ENCODE data around the gene UPF2. TPM values are rescaled to one million over a fixed set of nuclear protein-coding genes. Genes with fewer than 3 reads are reported as not detected.
"Not testable (repeated sequence)": the region's sequence is repeated elsewhere in the genome, so short reads cannot be mapped to it uniquely, and the experiment has no call there.

Gene UPF2
- total RNA-seq, 1 experiment from 2014 or later: 30.6 TPM

DNA sequence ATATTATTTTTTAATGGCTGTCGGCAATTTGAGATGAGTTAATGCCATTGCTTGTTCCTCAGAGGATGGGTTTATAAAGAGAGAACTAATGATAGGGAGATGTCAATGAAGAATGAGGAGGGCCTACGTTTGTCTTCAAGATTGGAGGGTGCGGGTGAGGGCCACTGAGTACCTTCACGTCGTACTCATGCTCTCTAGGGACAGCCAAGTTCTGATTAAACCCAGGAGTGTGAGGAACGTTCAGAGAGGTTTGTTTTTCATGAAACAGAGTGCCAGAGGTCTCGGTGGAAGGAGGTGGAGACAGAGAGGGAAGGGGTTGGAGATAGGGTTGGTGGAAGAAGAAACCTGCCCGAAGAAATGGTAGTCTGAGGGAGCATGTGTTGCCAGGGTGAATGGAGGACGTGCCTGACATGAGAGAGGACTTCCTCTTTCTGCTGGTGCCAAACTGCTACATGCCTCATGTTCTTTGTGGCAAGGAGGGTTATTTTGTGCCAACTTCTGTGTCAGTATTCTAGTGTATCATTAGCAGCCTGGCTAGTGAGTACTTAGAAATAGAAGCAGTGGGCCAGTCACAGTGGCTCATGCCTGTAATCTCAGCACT is 35.1 kb upstream of the UPF2 start:
- Histone ChIP-seq H3K4me1 (ENCODE audit: insufficient read depth, low read length, poor library complexity, severe bottlenecking) (no peaks in the 10 kb centered on the region), H3K27ac (ENCODE audit: low read depth, low read length, poor library complexity, severe bottlenecking) (no peak overlapping the region), H3K36me3 (ENCODE audit: insufficient read depth, low read length, poor library complexity, severe bottlenecking) (peaks cover 8% of the 10 kb centered on the region), H3K4me3 (ENCODE audit: low read depth, low read length, poor library complexity, severe bottlenecking) (no peak overlapping the region), H3K27me3 (replicated peaks; ENCODE audit: insufficient read depth, low read depth, low read length, poor library complexity) (no peaks in the 10 kb centered on the region), H3K9me3 (ENCODE audit: low read depth, low read length, poor library complexity, severe bottlenecking) (no peaks in the 10 kb centered on the region)
- DNase-seq (ENCODE audit: low spot score): no peak
- TF ChIP-seq EZH2 (IDR thresholded peaks at IDR 0.05; ENCODE audit: borderline replicate concordance, low read depth, low read length, poor library complexity, severe bottlenecking) (no peak), CTCF (conservative IDR thresholded peaks at IDR 0.05; ENCODE audit: low read depth, low read length) (no peak)
- no TSS peak for BruUV-seq (replicated peaks)
- ChIA-PET POLR2A (ENCODE audit: low non-redundant PET) (interaction anchor here (0.6 kb wide), 1 partner anchor 19 kb away, joined by 6 read pairs; no protein-coding TSS in a partner anchor), CTCF (no interaction called here)
- intact Hi-C loops (cut with micrococcal nuclease; ENCODE audit: unreplicated experiment): no loop called here

- ChIA-PET POLR2A (ENCODE audit: low non-redundant PET) (no interaction called here), CTCF (no interaction called here)
- TF ChIP-seq CTCF (conservative IDR thresholded peaks at IDR 0.05; ENCODE audit: low read depth, low read length): no peak
- TF ChIP-seq EZH2 (IDR thresholded peaks at IDR 0.05; ENCODE audit: borderline replicate concordance, low read depth, low read length, poor library complexity, severe bottlenecking): no peak
- Histone ChIP-seq H3K27ac (ENCODE audit: low read depth, low read length, poor library complexity, severe bottlenecking) (no peak overlapping the region), H3K4me1 (ENCODE audit: insufficient read depth, low read length, poor library complexity, severe bottlenecking) (no peaks in the 10 kb centered on the region), H3K36me3 (ENCODE audit: insufficient read depth, low read length, poor library complexity, severe bottlenecking) (peaks cover 5% of the 10 kb centered on the region), H3K4me3 (ENCODE audit: low read depth, low read length, poor library complexity, severe bottlenecking) (no peak overlapping the region), H3K27me3 (replicated peaks; ENCODE audit: insufficient read depth, low read depth, low read length, poor library complexity) (no peaks in the 10 kb centered on the region), H3K9me3 (ENCODE audit: low read depth, low read length, poor library complexity, severe bottlenecking) (no peaks in the 10 kb centered on the region)
- no TSS peak for BruUV-seq (replicated peaks)
- no peak for DNase-seq (ENCODE audit: low spot score)
- intact Hi-C loops (cut with micrococcal nuclease; ENCODE audit: unreplicated experiment): no loop called here
Observed at GRCh38 chr10:12073526-12073925, 30.9 kb upstream of the UPF2 start.

DNA sequence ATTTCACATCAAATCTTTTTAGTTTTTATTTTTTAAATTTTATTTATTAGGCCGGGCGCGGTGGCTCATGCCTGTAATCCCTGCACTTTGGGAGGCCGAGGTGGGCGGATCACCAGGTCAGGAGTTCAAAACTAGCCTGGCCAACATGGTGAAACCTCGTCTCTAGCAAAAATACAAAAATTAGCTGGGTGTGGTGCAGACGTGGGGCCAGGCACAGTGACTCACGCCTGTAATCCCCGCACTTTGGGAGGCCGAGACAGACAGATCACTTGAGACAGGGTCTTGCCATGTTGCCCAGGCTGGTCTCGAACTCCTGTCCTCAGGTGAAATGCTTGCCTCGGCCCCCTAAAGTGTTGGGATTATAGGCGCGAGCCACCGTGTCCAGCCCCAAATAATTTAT is 28.8 kb upstream of the UPF2 start:
- intact Hi-C loops (cut with micrococcal nuclease; ENCODE audit: unreplicated experiment); H3K9me3 ChIP-seq (ENCODE audit: low read depth, low read length, poor library complexity, severe bottlenecking); CTCF ChIA-PET; H3K27ac ChIP-seq (ENCODE audit: low read depth, low read length, poor library complexity, severe bottlenecking); H3K4me3 ChIP-seq (ENCODE audit: low read depth, low read length, poor library complexity, severe bottlenecking); POLR2A ChIA-PET (ENCODE audit: low non-redundant PET); DNase-seq (ENCODE audit: low spot score); H3K4me1 ChIP-seq (ENCODE audit: insufficient read depth, low read length, poor library complexity, severe bottlenecking); BruUV-seq (replicated peaks); H3K27me3 ChIP-seq (replicated peaks; ENCODE audit: insufficient read depth, low read depth, low read length, poor library complexity); H3K36me3 ChIP-seq (ENCODE audit: insufficient read depth, low read length, poor library complexity, severe bottlenecking): not testable (repeated sequence)

All from A673 (cell line).